SK-N-DZ (cell line): ENCODE results near the gene CLEC9A. TPM values are rescaled to one million over a fixed set of nuclear protein-coding genes. Genes with fewer than 3 reads are reported as not detected.
"Not testable (repeated sequence)": the region's sequence is repeated elsewhere in the genome, so short reads cannot be mapped to it uniquely, and the experiment has no call there.

Experiments used
- DNase-seq: peaks from one replicate; pipeline ENCODE4 v3.0.0-alpha.2; 2015; ENCODE audit warnings: low spot score
- polyA plus RNA-seq, 2 experiments: library from polyadenylated mRNA; depleted of rRNA; stranded (reverse); fragments of >200 nt; gene quantifications; 2 replicates each; pipeline ENCODE4 v1.2.3, GENCODE V29; 2014

CLEC9A gene
- polyA plus RNA-seq (2014; cell fraction: cytosol; rRNA removed) = not detected in 2 replicates
- polyA plus RNA-seq (2014; cell fraction: nucleus; rRNA removed) = not detected in 2 replicates

GRCh38 chr12:10030446-10030845 is at the start of gene CLEC9A:
TSS of gene CLEC9A (plus strand) at chr12:10030682. CDS start at chr12:10052688, 22,006 bp downstream.
- no peak for DNase-seq

DNA sequence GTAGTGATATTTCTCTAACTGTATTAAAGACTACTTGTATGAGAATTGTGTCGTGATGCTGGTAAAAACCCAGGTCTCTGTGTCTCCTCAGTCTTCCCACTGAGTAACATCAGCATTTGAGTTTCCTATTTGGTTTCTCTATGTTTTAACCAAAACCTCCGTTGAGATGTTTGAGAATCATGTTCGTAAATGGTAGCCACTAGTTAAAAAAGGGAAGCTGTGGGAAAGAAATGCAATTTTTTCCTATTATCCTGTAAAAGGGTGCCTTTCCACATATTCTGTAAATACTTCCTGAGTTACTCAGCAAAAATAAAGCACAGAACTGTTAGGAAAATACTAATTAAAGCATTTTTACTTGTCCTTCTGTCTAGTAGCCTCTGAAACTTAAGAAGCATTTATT is 38.6 kb upstream of the CLEC9A start:
- DNase-seq = no peak

DNA sequence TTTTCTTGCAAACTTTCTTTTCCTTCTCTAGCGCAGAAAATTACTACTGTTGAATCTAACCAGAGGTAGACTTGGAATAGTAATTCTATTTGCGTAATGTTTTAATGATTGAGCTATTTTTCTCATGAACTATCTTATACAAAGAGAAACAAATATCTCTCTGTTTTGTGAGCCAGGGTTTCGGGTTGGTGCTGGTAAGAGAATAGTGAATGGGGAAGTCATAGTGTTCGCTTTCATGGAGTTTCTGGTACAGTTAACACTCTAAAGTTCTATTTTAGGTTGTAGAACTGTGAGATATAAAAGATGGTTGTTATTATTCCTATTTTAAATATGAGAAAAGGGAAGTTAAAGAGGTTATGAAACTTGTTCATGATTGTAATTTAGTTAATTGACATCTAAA is 38.2 kb upstream of the CLEC9A start:
- DNase-seq = no peak

GRCh38 chr12:9999016-9999415 is 31.5 kb upstream of the CLEC9A start, which contains the start of gene CLEC1B:
TSS of gene CLEC1B (minus strand) at chr12:9999121. CDS start at chr12:9999100, 21 bp downstream.
- DNase-seq = no peak

- no peak for DNase-seq
Measured at GRCh38 chr12:10001171-10001776, 29.2 kb upstream of the CLEC9A start.

DNA sequence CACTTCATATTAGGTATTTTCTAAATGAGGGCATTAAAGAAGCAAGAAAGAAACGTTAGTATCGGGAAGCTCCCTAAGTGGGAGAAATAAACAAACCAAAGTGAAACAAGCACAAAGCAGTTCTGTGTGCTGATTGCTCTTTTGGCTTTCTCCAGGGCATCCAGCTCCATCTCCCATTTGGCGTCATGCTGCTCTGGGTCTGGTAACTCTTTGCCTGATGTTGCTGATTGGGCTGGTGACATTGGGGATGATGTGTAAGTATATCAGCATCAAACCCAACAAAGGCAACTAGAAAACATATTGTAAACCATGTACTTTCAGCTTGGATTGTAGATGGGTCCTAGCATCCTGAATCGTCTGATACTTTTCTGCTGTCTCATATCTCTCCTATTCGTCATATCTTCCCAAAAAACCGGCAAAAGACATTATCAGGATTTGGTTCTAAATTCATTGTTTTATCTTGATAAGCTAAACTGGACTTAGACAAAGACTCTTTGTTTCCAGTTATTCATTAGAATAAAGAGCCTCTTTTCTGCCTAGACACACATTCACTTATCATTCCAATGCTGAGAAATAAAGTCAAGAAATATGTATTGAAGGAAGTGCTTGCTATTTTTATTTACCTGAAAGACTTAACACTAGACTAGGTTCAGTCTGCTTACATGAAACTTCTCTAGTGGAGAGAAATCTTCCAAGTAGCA is 17.7 kb upstream of the CLEC9A start:
- DNase-seq = no peak

GRCh38 chr12:10015450-10015849 is 15.0 kb upstream of the CLEC9A start:
- DNase-seq = no peak

GRCh38 chr12:10016881-10017280 is 13.6 kb upstream of the CLEC9A start:
- DNase-seq = no peak

- no peak for DNase-seq
Measured at GRCh38 chr12:10018386-10018785, 12.1 kb upstream of the CLEC9A start.

DNA sequence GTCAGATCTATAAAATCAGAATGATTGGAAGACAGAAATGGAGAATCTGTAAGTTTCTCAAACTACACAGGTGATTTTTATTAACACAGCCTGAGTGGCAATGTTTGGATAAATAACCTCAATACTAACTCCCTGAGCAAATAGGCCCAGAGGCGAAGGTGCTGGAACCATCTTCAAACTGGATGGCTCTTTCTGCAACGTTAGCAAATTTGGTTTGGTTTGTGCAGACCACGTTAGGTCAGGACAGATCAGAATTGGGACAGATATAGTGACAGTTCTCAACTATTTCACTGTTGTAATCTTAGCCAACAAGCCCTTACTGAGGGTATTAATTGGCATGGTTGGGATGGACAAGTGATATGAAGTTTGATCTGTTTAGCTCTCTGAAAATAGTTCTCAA is 9.1 kb upstream of the CLEC9A start:
- DNase-seq = no peak

- no peak for DNase-seq
Measured at GRCh38 chr12:10025236-10025635, 5.2 kb upstream of the CLEC9A start.

DNA sequence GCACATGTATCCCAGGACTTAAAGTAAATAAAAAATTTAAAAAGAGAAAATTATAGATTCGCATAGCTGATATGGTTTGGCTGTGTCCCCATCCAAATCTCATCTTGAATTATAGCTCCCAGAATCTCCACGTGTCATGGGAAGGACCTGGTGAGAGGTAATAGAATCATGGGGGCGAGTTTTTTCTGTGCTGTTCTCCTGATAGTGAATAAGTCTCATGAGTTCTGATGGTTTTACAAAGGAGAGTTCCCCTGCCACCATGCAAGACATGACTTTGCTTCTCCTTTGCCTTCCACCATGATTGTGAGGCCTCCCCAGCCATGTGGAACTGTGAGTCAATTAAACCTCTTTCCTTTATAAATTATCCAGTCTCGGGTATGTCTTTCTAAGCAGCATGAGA is 3.8 kb upstream of the CLEC9A start:
- not testable (repeated sequence) for DNase-seq

- no peak for DNase-seq
Measured at GRCh38 chr12:10027311-10027710, 3.2 kb upstream of the CLEC9A start.

- no peak for DNase-seq
Measured at GRCh38 chr12:10027721-10028120, 2.8 kb upstream of the CLEC9A start.

DNA sequence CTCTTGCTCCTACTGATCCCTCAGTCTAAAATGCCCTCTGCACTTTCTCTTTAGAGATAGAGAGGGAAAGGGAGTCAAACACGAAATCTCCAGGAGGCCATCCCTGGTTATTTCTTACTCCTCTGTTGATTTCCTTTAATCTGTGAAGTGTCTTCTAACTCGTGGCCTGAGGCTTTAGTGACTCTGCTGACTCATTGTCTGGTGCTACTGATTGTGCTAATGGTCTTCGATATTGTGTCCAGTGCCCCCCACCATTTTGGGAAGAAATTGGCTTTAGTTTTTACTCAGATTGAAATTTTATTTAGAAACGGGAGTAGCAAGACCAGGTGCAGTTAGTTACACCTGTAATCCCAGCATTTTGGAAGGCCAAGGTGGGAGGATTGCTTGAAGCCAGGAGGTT is 839 bp downstream of the CLEC9A start:
- no peak for DNase-seq

DNA sequence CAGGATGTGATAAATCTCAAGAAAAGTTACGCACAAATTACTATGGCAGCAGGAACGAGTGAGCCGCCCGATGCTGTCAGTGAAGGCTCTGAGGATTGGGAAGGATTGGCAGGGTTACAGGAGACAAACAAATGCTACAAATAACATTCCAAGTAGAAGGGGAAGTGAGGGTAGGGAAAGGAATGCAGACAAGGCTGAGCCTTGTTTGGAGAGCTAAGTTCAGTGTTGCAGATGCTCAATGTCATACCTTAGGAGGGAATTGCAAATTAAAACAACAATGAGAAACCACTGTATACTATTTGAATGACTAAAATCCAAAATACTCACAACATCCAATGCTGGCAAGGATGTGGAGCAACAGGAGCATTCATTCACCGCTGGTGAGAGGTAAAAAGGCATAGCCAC is 1.3 kb downstream of the CLEC9A start:
- DNase-seq = no peak

- no peak for DNase-seq
Measured at GRCh38 chr12:10033783-10034545, 3.5 kb downstream of the CLEC9A start.

GRCh38 chr12:10042167-10042566 is 11.7 kb downstream of the CLEC9A start:
- no peak for DNase-seq

DNA sequence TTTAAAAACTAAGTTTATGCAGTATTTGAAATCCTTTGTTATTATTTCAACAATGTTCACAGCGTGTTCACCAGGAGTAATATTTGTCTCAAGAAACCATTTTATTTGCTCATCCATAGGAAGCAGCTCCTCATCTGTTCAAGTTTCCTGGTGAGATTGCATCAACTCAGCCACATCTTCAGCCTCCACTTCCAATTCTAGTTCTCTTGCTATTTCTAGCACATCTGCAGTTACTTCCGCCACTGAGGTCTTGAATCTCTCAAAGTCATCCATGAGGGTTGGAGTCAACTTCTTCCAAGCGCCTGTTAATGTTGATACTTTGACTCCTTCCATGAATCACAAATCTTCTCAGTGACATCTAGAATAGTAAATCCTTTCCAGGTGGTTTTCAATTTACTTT is 18.0 kb downstream of the CLEC9A start:
- DNase-seq = no peak

GRCh38 chr12:10052193-10052913 is 21.9 kb downstream of the CLEC9A start:
- no peak for DNase-seq

DNA sequence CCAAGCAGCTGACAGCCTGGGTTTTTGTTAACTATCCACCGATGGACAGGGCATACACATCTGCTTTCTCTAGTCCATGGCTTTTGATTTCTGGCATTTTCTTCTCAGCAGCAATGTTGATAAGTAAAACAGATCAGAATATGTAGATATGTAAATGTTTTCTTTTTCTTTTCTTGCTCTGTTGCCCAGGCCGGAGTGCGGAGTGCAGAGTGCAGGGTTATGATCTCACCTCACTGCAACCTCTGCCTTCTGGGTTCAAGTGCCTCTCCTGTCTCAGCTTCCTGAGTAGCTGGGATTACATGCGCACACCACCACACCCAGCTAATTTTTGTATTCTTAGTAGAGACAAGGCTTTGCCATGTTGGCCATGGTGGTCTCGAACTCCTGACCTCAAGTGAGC is 27.9 kb downstream of the CLEC9A start:
- DNase-seq = no peak

GRCh38 chr12:10065241-10065640 is 34.8 kb downstream of the CLEC9A start:
- DNase-seq = no peak
